ENCODE data around the gene FMO1. TPM values are rescaled to one million over a fixed set of nuclear protein-coding genes. Genes with fewer than 3 reads are reported as not detected.

Gene FMO1
- total RNA-seq, 1 donor from 2014 or later, result 0.67 TPM

DNA sequence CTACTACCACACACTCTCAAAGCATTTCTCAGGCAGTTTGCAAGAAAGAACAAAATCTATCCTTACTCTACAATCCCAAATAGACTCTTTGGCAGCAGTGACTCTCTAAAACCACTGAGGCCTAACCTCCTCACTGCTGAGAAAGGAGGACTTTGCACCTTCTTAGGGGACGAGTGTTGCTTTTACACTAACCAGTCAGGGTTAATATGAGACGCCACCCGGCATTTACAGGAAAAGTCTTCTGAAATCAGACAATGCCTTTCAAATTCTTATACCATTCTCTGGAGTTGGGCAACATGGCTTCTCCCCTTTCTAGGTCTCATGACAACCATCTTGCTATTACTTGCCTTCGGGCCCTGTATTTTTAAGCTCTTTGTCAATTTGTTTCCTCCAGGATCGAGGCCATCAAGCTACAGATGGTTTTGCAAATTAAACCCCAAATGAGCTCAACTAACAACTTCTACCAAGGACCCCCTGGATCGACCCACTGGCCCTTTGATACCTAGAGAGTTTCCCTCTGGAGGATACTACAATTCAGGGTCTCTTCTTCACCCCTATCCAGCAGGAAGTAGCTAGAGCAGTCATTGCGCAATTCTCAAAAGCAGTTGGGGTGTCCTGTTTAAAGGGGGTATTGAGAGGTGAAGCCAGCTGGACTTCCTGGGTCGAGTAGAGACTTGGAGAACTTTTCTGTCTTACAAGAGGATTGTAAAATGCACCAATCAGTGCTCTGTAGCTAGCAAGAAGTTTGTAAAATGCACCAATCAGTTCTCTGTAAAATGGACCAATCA, 63.7 kb downstream of the FMO1 start:
- Mint-ChIP-seq H3K4me3 (ENCODE audit: low read depth) (no peak overlapping the region), H3K36me3 (ENCODE audit: insufficient read depth) (no peaks in the 10 kb centered on the region), H3K27me3 (no peaks in the 10 kb centered on the region), H3K9me3 (ENCODE audit: low read depth) (no peaks in the 10 kb centered on the region), H3K27ac (no peak overlapping the region), H3K4me1 (ENCODE audit: low read depth) (peaks cover 9% of the 10 kb centered on the region)
- DNase-seq (ENCODE audit: low spot score, unreplicated experiment), result no peak
- TF ChIP-seq, protein P1, sequence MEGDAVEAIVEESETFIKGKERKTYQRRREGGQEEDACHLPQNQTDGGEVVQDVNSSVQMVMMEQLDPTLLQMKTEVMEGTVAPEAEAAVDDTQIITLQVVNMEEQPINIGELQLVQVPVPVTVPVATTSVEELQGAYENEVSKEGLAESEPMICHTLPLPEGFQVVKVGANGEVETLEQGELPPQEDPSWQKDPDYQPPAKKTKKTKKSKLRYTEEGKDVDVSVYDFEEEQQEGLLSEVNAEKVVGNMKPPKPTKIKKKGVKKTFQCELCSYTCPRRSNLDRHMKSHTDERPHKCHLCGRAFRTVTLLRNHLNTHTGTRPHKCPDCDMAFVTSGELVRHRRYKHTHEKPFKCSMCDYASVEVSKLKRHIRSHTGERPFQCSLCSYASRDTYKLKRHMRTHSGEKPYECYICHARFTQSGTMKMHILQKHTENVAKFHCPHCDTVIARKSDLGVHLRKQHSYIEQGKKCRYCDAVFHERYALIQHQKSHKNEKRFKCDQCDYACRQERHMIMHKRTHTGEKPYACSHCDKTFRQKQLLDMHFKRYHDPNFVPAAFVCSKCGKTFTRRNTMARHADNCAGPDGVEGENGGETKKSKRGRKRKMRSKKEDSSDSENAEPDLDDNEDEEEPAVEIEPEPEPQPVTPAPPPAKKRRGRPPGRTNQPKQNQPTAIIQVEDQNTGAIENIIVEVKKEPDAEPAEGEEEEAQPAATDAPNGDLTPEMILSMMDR (IDR thresholded peaks at IDR 0.05; ENCODE audit: unreplicated experiment), result no peak

DNA sequence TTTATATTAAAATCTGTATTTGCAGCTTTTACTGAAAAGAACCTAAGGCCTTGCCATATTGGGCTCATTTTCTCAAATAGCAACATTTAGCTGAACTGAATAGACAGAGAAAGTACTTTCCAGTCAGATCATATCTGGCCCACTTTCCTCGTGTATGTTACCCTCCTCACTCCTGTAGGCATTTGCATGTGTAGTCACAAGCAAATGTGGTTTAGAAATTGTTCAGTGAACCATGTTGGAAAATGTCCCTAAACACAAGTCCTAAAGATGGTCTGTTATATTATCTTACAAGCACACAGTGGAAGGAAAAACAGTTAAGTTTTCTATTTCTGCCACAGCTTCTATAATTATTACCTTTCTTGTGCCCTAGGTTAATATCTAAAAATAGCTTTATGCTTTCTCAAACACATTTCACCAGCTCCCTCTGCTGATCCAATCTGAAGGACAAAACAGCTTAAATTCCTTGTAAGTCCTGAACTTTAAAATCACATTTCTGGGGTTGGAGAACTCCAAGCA, 65.1 kb downstream of the FMO1 start:
- TF ChIP-seq, protein P1 (IDR thresholded peaks at IDR 0.05; ENCODE audit: unreplicated experiment), result no peak
- Mint-ChIP-seq H3K27ac (peak overlapping the region; percentile 11), H3K4me3 (ENCODE audit: low read depth) (no peak overlapping the region), H3K9me3 (ENCODE audit: low read depth) (no peaks in the 10 kb centered on the region), H3K27me3 (no peaks in the 10 kb centered on the region), H3K36me3 (ENCODE audit: insufficient read depth) (peaks cover 3% of the 10 kb centered on the region), H3K4me1 (ENCODE audit: low read depth) (peaks cover 9% of the 10 kb centered on the region)
- no peak for DNase-seq (ENCODE audit: low spot score, unreplicated experiment)

GRCh38 chr1:171313835-171314320, 65.6 kb downstream of the FMO1 start, which contains the start of gene FMO4:
TSS of gene FMO4 (plus strand) at chr1:171314183. CDS start at chr1:171319826, 5,643 bp downstream.
- TF ChIP-seq, protein P1 (IDR thresholded peaks at IDR 0.05; ENCODE audit: unreplicated experiment), result peak; percentile 91
- no peaks in the 10 kb centered on the region for H3K9me3 Mint-ChIP-seq (ENCODE audit: low read depth)
- H3K4me1 Mint-ChIP-seq (ENCODE audit: low read depth), result peaks cover 9% of the 10 kb centered on the region
- peak; percentile 58 for DNase-seq (ENCODE audit: low spot score, unreplicated experiment)
- H3K36me3 Mint-ChIP-seq (ENCODE audit: insufficient read depth), result peaks cover 5% of the 10 kb centered on the region
- peak within 1 kb of the TSS; percentile 88 for H3K27ac Mint-ChIP-seq
- peak within 1 kb of the TSS; percentile 71 for H3K4me3 Mint-ChIP-seq (ENCODE audit: low read depth)
- no peaks in the 10 kb centered on the region for H3K27me3 Mint-ChIP-seq

DNA sequence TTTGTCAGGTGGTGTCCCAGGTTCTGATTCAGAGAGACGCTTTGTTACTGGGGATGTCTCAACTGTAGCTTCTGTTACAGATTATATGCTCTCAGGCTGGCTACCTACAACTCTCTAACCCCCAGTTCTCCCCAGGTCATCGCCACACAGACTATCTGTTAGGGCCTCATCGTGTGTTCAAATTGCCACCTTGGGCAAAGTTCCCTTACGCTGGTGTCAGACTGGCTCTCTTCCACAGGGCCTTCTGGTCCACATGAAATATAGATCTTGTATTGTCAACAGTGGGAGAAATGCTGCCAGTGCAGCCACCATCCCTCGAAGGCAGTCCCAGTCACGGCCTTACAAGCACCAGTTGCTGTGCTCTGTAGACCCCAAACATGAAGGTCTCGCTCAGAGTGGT, 81.0 kb downstream of the FMO1 start:
- no peak for DNase-seq (ENCODE audit: low spot score, unreplicated experiment)
- Mint-ChIP-seq H3K4me3 (ENCODE audit: low read depth) (no peak overlapping the region), H3K4me1 (ENCODE audit: low read depth) (peaks cover 9% of the 10 kb centered on the region), H3K27me3 (no peaks in the 10 kb centered on the region), H3K27ac (no peak overlapping the region), H3K36me3 (ENCODE audit: insufficient read depth) (peaks cover 4% of the 10 kb centered on the region), H3K9me3 (ENCODE audit: low read depth) (no peaks in the 10 kb centered on the region)
- TF ChIP-seq, protein P1 (IDR thresholded peaks at IDR 0.05; ENCODE audit: unreplicated experiment), result no peak

- Mint-ChIP-seq H3K4me3 (ENCODE audit: low read depth) (no peak overlapping the region), H3K9me3 (ENCODE audit: low read depth) (no peaks in the 10 kb centered on the region), H3K27ac (no peak overlapping the region), H3K36me3 (ENCODE audit: insufficient read depth) (peaks cover 1% of the 10 kb centered on the region), H3K27me3 (no peaks in the 10 kb centered on the region), H3K4me1 (ENCODE audit: low read depth) (peaks cover 6% of the 10 kb centered on the region)
- DNase-seq (ENCODE audit: low spot score, unreplicated experiment), result no peak
- TF ChIP-seq, protein P1 (IDR thresholded peaks at IDR 0.05; ENCODE audit: unreplicated experiment), result no peak
Measured at GRCh38 chr1:171334024-171334640, 85.8 kb downstream of the FMO1 start.

Data from progenitor cell of endocrine pancreas (in vitro differentiated cells).